H1 (cell line): ENCODE data around the gene HNRNPH3. TPM values are rescaled to one million over a fixed set of nuclear protein-coding genes. Genes with fewer than 3 reads are reported as not detected.

ENCODE experiments used
- CTCF ChIA-PET: fragments of 300-600 bp; sonication (Branson Sonifier 250); formaldehyde crosslinking; loops from one replicate; lab custom pipeline; 2021; ENCODE audit not compliant: partially characterized antibody; lab: Charles Lee
- POLR2A ChIA-PET: fragments of 300-600 bp; sonication (Branson Sonifier 250); formaldehyde crosslinking; loops from one replicate; lab custom pipeline; 2021; ENCODE audit warnings: inconsistent platforms; ENCODE audit not compliant: partially characterized antibody; lab: Charles Lee
- DNase-seq, 2 experiments: peaks; one replicate each; pipeline versions ENCODE4 v3.0.0 to v3.0.0-alpha.2; 2010 to 2022; ENCODE audit warnings: low spot score in 2 of 2, low read depth in 1 of 2, mixed read lengths in 1 of 2
- FAIRE-seq: peaks from 2 replicates; lab custom pipeline; 2011; peaks lifted over from hg19 to GRCh38; lab: Jason Lieb, UNC
- H2AFZ ChIP-seq: 2 replicates; pipeline ENCODE4 v1.8.1; 2012; ENCODE audit warnings: low read length, inconsistent platforms
- H2AK5ac ChIP-seq: 2 replicates; pipeline ENCODE4 v1.6.1; 2013; ENCODE audit warnings: low read depth, low read length
- H2BK120ac ChIP-seq: replicated peaks from 2 replicates; pipeline ENCODE3; 2013; ENCODE audit warnings: low read depth, low read length, inconsistent platforms
- H2BK12ac ChIP-seq: 2 replicates; pipeline ENCODE4 v1.6.1; 2013; ENCODE audit warnings: low read depth, low read length
- H2BK15ac ChIP-seq: 2 replicates; pipeline ENCODE4 v1.6.1; 2013; ENCODE audit warnings: low read length
- H2BK20ac ChIP-seq: 2 replicates; pipeline ENCODE4 v1.6.1; 2013; ENCODE audit warnings: low read length
- H2BK5ac ChIP-seq: 2 replicates; pipeline ENCODE4 v1.6.1; 2013; ENCODE audit warnings: low read depth, low read length
- H3K14ac ChIP-seq: 2 replicates; pipeline ENCODE4 v1.6.1; 2013; ENCODE audit warnings: inconsistent platforms; ENCODE audit not compliant: insufficient read length
- H3K18ac ChIP-seq: 2 replicates; pipeline ENCODE4 v1.6.1; 2013; ENCODE audit warnings: low read length; ENCODE audit errors: extremely low read depth
- H3K23ac ChIP-seq: 2 replicates; pipeline ENCODE4 v1.6.1; 2013; ENCODE audit warnings: inconsistent platforms; ENCODE audit not compliant: insufficient read length
- H3K23me2 ChIP-seq: 2 replicates; pipeline ENCODE4 v1.6.1; 2013; ENCODE audit warnings: low read depth, low read length
- H3K27ac ChIP-seq: 2 replicates; pipeline ENCODE4 v1.6.1; 2011; ENCODE audit warnings: low read depth, low read length, inconsistent platforms
- H3K27me3 ChIP-seq, 4 experiments: replicated peaks in 1 of 4; 1 replicate in 1 of 4; 2 replicates in 3 of 4; pipeline versions ENCODE4 v1.6.1 to v1.8.1; 2011 to 2013; ENCODE audit warnings: low read length in 3 of 4, mild to moderate bottlenecking in 3 of 4, inconsistent platforms in 2 of 4, mixed read lengths in 2 of 4, moderate library complexity in 1 of 4; ENCODE audit not compliant: control insufficient read depth in 3 of 4, insufficient read depth in 3 of 4; ENCODE audit errors: extremely low read depth in 1 of 4
- H3K36me3 ChIP-seq, 4 experiments: 2 replicates each; pipeline versions ENCODE4 v1.6.1 to v1.8.1; 2011 to 2013; ENCODE audit warnings: mild to moderate bottlenecking in 4 of 4, low read length in 3 of 4, moderate library complexity in 2 of 4, control low read depth in 1 of 4, inconsistent platforms in 1 of 4; ENCODE audit not compliant: insufficient read depth in 4 of 4, control insufficient read depth in 2 of 4
- H3K4ac ChIP-seq: replicated peaks from 2 replicates; pipeline ENCODE3; 2013; ENCODE audit warnings: low read length, low read depth, mixed read lengths, inconsistent platforms; ENCODE audit not compliant: insufficient read length
- H3K4me1 ChIP-seq, 4 experiments: replicated peaks in 1 of 4; 1 replicate in 1 of 4; 2 replicates in 3 of 4; pipeline versions ENCODE4 v1.6.1 to v1.8.1; 2011 to 2013; ENCODE audit warnings: low read length in 3 of 4, inconsistent platforms in 2 of 4, mixed read lengths in 1 of 4; ENCODE audit not compliant: insufficient read depth in 4 of 4, control insufficient read depth in 3 of 4
- H3K4me2 ChIP-seq, 2 experiments: 2 replicates each; pipeline versions ENCODE4 v1.6.1 to v1.8.1; 2011 to 2013; ENCODE audit warnings: low read depth in 2 of 2, low read length in 2 of 2, control low read depth in 1 of 2, inconsistent platforms in 1 of 2, mild to moderate bottlenecking in 1 of 2; ENCODE audit not compliant: insufficient read depth in 1 of 2
- H3K4me3 ChIP-seq, 4 experiments: fragments of 200-600, 300-600 bp in 1 of 4; sonication (generic), shearing (Covaris generic), sonication (Bioruptor Twin) in 1 of 4; 2 replicates each; pipeline versions ENCODE4 v1.5.1 to v1.8.1; 2011 to 2016; ENCODE audit warnings: low read length in 4 of 4, low read depth in 3 of 4, control low read depth in 2 of 4, inconsistent platforms in 2 of 4, mild to moderate bottlenecking in 2 of 4, mixed read lengths in 1 of 4, moderate library complexity in 1 of 4; ENCODE audit not compliant: insufficient read depth in 2 of 4; ENCODE audit errors: extremely low read depth in 1 of 4
- H3K56ac ChIP-seq: replicated peaks from 2 replicates; pipeline ENCODE3; 2013; ENCODE audit warnings: low read depth, mild to moderate bottlenecking, mixed read lengths, low read length, inconsistent platforms; ENCODE audit not compliant: insufficient read length
- H3K79me1 ChIP-seq: 2 replicates; pipeline ENCODE4 v1.6.1; 2013; ENCODE audit warnings: low read depth, low read length, control low read depth
- H3K79me2 ChIP-seq, 2 experiments: 2 replicates each; pipeline versions ENCODE4 v1.6.1 to v1.8.1; 2012 to 2013; ENCODE audit warnings: low read length in 2 of 2, mild to moderate bottlenecking in 2 of 2, inconsistent platforms in 1 of 2; ENCODE audit not compliant: insufficient read depth in 2 of 2, control insufficient read depth in 1 of 2
- H3K9ac ChIP-seq, 4 experiments: replicated peaks in 1 of 4; 1 replicate in 1 of 4; 2 replicates in 3 of 4; pipeline versions ENCODE4 v1.6.1 to v1.8.1; 2011 to 2013; ENCODE audit warnings: low read depth in 3 of 4, low read length in 3 of 4, control low read depth in 2 of 4, mild to moderate bottlenecking in 2 of 4, moderate library complexity in 2 of 4, inconsistent platforms in 1 of 4; ENCODE audit errors: extremely low read depth in 1 of 4
- H3K9me3 ChIP-seq, 2 experiments: 2 replicates each; pipeline versions ENCODE4 v1.6.1 to v1.8.1; 2012 to 2013; ENCODE audit warnings: mild to moderate bottlenecking in 2 of 2, moderate library complexity in 2 of 2, control low read depth in 1 of 2, inconsistent platforms in 1 of 2, low read depth in 1 of 2, low read length in 1 of 2, mixed read lengths in 1 of 2; ENCODE audit not compliant: insufficient read depth in 2 of 2
- H4K20me1 ChIP-seq, 2 experiments: replicated peaks in 1 of 2; 2 replicates each; pipeline versions ENCODE3 to v1.8.1; 2011 to 2013; ENCODE audit warnings: inconsistent platforms in 2 of 2, low read length in 2 of 2, mild to moderate bottlenecking in 1 of 2; ENCODE audit not compliant: insufficient read depth in 2 of 2, control insufficient read depth in 1 of 2
- H4K5ac ChIP-seq: 2 replicates; pipeline ENCODE4 v1.6.1; 2013; ENCODE audit warnings: low read length, low read depth, mixed read lengths, inconsistent platforms; ENCODE audit not compliant: insufficient read length
- H4K8ac ChIP-seq: 2 replicates; pipeline ENCODE4 v1.8.0; 2013; ENCODE audit warnings: mild to moderate bottlenecking, moderate library complexity, low read length, inconsistent platforms; ENCODE audit not compliant: insufficient read depth; ENCODE audit errors: extremely low read depth
- H4K91ac ChIP-seq: replicated peaks from 2 replicates; pipeline ENCODE3; 2013; ENCODE audit warnings: low read length, mixed read lengths, inconsistent platforms; ENCODE audit not compliant: insufficient read length
- CREB1 ChIP-seq: IDR thresholded peaks from 2 replicates; pipeline ENCODE4 v1.6.1; 2012; ENCODE audit warnings: inconsistent platforms
- EGR1 ChIP-seq: IDR thresholded peaks from 2 replicates; pipeline ENCODE4 v1.6.1; 2011; ENCODE audit warnings: low read depth, low read length, borderline replicate concordance
- GTF2F1 ChIP-seq: IDR thresholded peaks from 2 replicates; pipeline ENCODE4 v1.6.1; 2012; ENCODE audit warnings: low read depth, low read length, improper control_type of control experiment, borderline replicate concordance
- HDAC2 ChIP-seq, 2 experiments: fragments of 300-600 bp in 1 of 2; sonication (generic) in 1 of 2; IDR thresholded peaks; 2 replicates each; pipeline ENCODE4 v1.6.1; 2011 to 2012; ENCODE audit warnings: low read depth in 2 of 2, low read length in 2 of 2, mild to moderate bottlenecking in 2 of 2, moderate library complexity in 2 of 2, borderline replicate concordance in 1 of 2, inconsistent platforms in 1 of 2
- PHF8 ChIP-seq: fragments of 200-600 bp; sonication (generic); conservative IDR thresholded peaks from 2 replicates; pipeline ENCODE4 v1.7.1; 2012; ENCODE audit warnings: low read depth, mild to moderate bottlenecking, inconsistent platforms, low read length, moderate library complexity
- SAP30 ChIP-seq: fragments of 300-600 bp; sonication (generic); IDR thresholded peaks from 2 replicates; pipeline ENCODE4 v1.7.1; 2012; ENCODE audit warnings: low read length, moderate library complexity, mild to moderate bottlenecking, inconsistent platforms; ENCODE audit not compliant: insufficient read depth, insufficient replicate concordance
- SP1 ChIP-seq: IDR thresholded peaks from 2 replicates; pipeline ENCODE4 v1.6.1; 2011; ENCODE audit warnings: low read depth, low read length
- YY1 ChIP-seq: IDR thresholded peaks from 2 replicates; pipeline ENCODE4 v1.6.1; 2011; ENCODE audit warnings: low read depth, mild to moderate bottlenecking, low read length
- WGBS, 2 experiments: shearing (Covaris generic) in 1 of 2; methylation state at CpG; one replicate each; pipeline versions ENCODE4 v1.1.6 to v1.1.7; 2013 to 2015; ENCODE audit warnings: low lambda C conversion rate in 2 of 2, mixed read lengths in 2 of 2, inconsistent platforms in 1 of 2, low coverage in 1 of 2, missing lambda C conversion rate in 1 of 2; ENCODE audit not compliant: insufficient replicate concordance in 2 of 2, insufficient coverage in 1 of 2, insufficient read length in 1 of 2; ENCODE audit errors: extremely low coverage in 1 of 2, missing lambda C conversion rate in 1 of 2; 5-methylcytosine and 5-hydroxymethylcytosine counted together
- polyA plus RNA-seq, 7 experiments: library from polyadenylated mRNA; depleted of rRNA in 3 of 7; stranded (reverse) in 5 of 7; unstranded in 2 of 7; fragments of >200 nt in 5 of 7; fragments of 200-250 nt in 2 of 7; gene quantifications; 1 replicate in 5 of 7; 2 replicates in 1 of 7; 4 replicates in 1 of 7; pipeline versions ENCODE4 v1.2.1 to v1.2.3, GENCODE V29; 2011 to 2013; ENCODE audit warnings: missing spikeins in 2 of 7, mixed read lengths in 2 of 7
- total RNA-seq: library from RNA; stranded (reverse); fragmentation: NEBNext Ultra II Directional; extraction: Animal tissue kit (Norgen Biotek cat#: 25700); gene quantifications from 2 replicates; pipeline ENCODE4 v1.2.1, GENCODE V29; 2021

HNRNPH3 gene
- total and polyA plus RNA-seq, 2 of the 8 experiments (the other 6 are each of a cell fraction or from before 2014, with no cell fraction given), result 63.2 to 230 TPM

GRCh38 chr10:68359189-68359588 is 27.3 kb downstream of the HNRNPH3 start:
- H3K23ac ChIP-seq, result no peak overlapping the region
- H3K27ac ChIP-seq, result no peak overlapping the region
- no peaks in the 10 kb centered on the region for H4K20me1 ChIP-seq
- H3K9me3 ChIP-seq, result no peaks in the 10 kb centered on the region
- no peaks in the 10 kb centered on the region for H3K23me2 ChIP-seq
- H3K56ac ChIP-seq, result no peak overlapping the region
- no peak overlapping the region for H3K9ac ChIP-seq
- H4K5ac ChIP-seq, result no peak overlapping the region
- no peak overlapping the region for H3K18ac ChIP-seq
- H3K36me3 ChIP-seq, result peaks cover 0 to 11% (median 2%) of the 10 kb centered on the region in 4 experiments; a peak in 2 of 8 replicates
- CTCF ChIA-PET, result no interaction called here
- H2BK12ac ChIP-seq, result no peak overlapping the region
- H2BK5ac ChIP-seq, result no peak overlapping the region
- H3K4me3 ChIP-seq, result no peak overlapping the region
- no peak overlapping the region for H2BK15ac ChIP-seq
- H3K4me2 ChIP-seq, result no peak overlapping the region
- no peak overlapping the region for H3K14ac ChIP-seq
- no peak for DNase-seq
- H3K4ac ChIP-seq, result no peak overlapping the region
- POLR2A ChIA-PET, result interaction anchor here (4.5 kb wide), 1 partner anchor 27 kb away, joined by 17 read pairs; the partner anchor contains the start of genes HNRNPH3 and PBLD
- H2AK5ac ChIP-seq, result no peak overlapping the region
- no peaks in the 10 kb centered on the region for H3K79me2 ChIP-seq
- TF ChIP-seq SP1 (no peak), EGR1 (no peak), PHF8 (no peak), HDAC2 (IDR thresholded peaks at IDR 0.05; ENCODE audit: borderline replicate concordance in 1 of 2, low read depth in 2 of 2, low read length in 2 of 2) (no peak), YY1 (no peak), SAP30 (no peak), GTF2F1 (no peak), CREB1 (no peak)
- TF ChIP-seq, all 59 proteins: peak for 0
- no peaks in the 10 kb centered on the region for H3K27me3 ChIP-seq
- no peak overlapping the region for H2BK120ac ChIP-seq
- 91% methylated on average over 6 of the region's 6 CpGs; no CpG with 5 or more reads in 1 of the 2 experiments for WGBS, 2 experiments
- H2AFZ ChIP-seq, result no peak overlapping the region
- no peak overlapping the region for H4K91ac ChIP-seq
- no peak overlapping the region for H4K8ac ChIP-seq
- FAIRE-seq, result no peak
- H3K79me1 ChIP-seq, result no peaks in the 10 kb centered on the region
- no peak overlapping the region for H2BK20ac ChIP-seq
- no peaks in the 10 kb centered on the region for H3K4me1 ChIP-seq
